Karpas-422 (cell line): ENCODE results near the gene ARID2. TPM values are rescaled to one million over a fixed set of nuclear protein-coding genes. Genes with fewer than 3 reads are reported as not detected.

Experiments used
- DNase-seq: peaks from one replicate; pipeline ENCODE4 v3.0.0-alpha.2; 2015
- H2AFZ ChIP-seq: fragments of 200-600 bp; sonication (generic); 2 replicates; pipeline ENCODE4 v1.6.1; 2014; ENCODE audit warnings: antibody characterized with exemption, low read length, mixed read lengths
- H3K27ac ChIP-seq: fragments of 200-600 bp; sonication (generic); 2 replicates; pipeline ENCODE4 v1.5.1; 2014; ENCODE audit warnings: mild to moderate bottlenecking, low read length, moderate library complexity
- H3K27me3 ChIP-seq: fragments of 200-600 bp; sonication (generic); 2 replicates; pipeline ENCODE4 v1.6.1; 2014; ENCODE audit warnings: low read length, mixed read lengths
- H3K36me3 ChIP-seq: fragments of 200-600 bp; sonication (generic); 2 replicates; pipeline ENCODE4 v1.6.1; 2014; ENCODE audit warnings: low read length, mixed read lengths; ENCODE audit not compliant: insufficient read depth
- H3K4me1 ChIP-seq: fragments of 200-600 bp; sonication (generic); 2 replicates; pipeline ENCODE4 v1.6.1; 2014; ENCODE audit warnings: mild to moderate bottlenecking, low read length, mixed read lengths
- H3K4me2 ChIP-seq: fragments of 200-600 bp; sonication (generic); 2 replicates; pipeline ENCODE4 v1.6.1; 2014; ENCODE audit warnings: low read length, low read depth, mild to moderate bottlenecking; ENCODE audit not compliant: poor library complexity, severe bottlenecking
- H3K4me3 ChIP-seq: fragments of 200-600 bp; sonication (generic); 2 replicates; pipeline ENCODE4 v1.5.1; 2014; ENCODE audit warnings: mild to moderate bottlenecking, antibody characterized with exemption, low read length, mixed read lengths
- H3K79me2 ChIP-seq: fragments of 200-600 bp; sonication (generic); 2 replicates; pipeline ENCODE4 v1.6.1; 2014; ENCODE audit warnings: mild to moderate bottlenecking, low read length, mixed read lengths
- H3K9ac ChIP-seq: fragments of 200-600 bp; sonication (generic); 2 replicates; pipeline ENCODE4 v1.6.0; 2014; ENCODE audit warnings: low read length
- H3K9me2 ChIP-seq: fragments of 200-600 bp; sonication (generic), shearing (Covaris generic); replicated peaks from 2 replicates; pipeline ENCODE4 v1.6.0; 2014; ENCODE audit warnings: mild to moderate bottlenecking, low read length, moderate library complexity; ENCODE audit not compliant: insufficient read depth
- H3K9me3 ChIP-seq: fragments of 300-700, 200-600 bp; sonication (generic); 2 replicates; pipeline ENCODE4 v1.6.1; 2014; ENCODE audit warnings: low read length, mixed read lengths
- H4K20me1 ChIP-seq: fragments of 200-600 bp; sonication (generic); 2 replicates; pipeline ENCODE4 v1.6.1; 2014; ENCODE audit warnings: mild to moderate bottlenecking, antibody characterized with exemption, low read length, low read depth; ENCODE audit not compliant: insufficient read depth
- total RNA-seq: library from RNA; depleted of rRNA; stranded (reverse); fragments of >200 nt; shearing (Covaris generic); gene quantifications from 2 replicates; pipeline ENCODE4 v1.2.3, GENCODE V29; 2014; ENCODE audit warnings: low replicate concordance; rRNA removed

Gene ARID2, protein sequence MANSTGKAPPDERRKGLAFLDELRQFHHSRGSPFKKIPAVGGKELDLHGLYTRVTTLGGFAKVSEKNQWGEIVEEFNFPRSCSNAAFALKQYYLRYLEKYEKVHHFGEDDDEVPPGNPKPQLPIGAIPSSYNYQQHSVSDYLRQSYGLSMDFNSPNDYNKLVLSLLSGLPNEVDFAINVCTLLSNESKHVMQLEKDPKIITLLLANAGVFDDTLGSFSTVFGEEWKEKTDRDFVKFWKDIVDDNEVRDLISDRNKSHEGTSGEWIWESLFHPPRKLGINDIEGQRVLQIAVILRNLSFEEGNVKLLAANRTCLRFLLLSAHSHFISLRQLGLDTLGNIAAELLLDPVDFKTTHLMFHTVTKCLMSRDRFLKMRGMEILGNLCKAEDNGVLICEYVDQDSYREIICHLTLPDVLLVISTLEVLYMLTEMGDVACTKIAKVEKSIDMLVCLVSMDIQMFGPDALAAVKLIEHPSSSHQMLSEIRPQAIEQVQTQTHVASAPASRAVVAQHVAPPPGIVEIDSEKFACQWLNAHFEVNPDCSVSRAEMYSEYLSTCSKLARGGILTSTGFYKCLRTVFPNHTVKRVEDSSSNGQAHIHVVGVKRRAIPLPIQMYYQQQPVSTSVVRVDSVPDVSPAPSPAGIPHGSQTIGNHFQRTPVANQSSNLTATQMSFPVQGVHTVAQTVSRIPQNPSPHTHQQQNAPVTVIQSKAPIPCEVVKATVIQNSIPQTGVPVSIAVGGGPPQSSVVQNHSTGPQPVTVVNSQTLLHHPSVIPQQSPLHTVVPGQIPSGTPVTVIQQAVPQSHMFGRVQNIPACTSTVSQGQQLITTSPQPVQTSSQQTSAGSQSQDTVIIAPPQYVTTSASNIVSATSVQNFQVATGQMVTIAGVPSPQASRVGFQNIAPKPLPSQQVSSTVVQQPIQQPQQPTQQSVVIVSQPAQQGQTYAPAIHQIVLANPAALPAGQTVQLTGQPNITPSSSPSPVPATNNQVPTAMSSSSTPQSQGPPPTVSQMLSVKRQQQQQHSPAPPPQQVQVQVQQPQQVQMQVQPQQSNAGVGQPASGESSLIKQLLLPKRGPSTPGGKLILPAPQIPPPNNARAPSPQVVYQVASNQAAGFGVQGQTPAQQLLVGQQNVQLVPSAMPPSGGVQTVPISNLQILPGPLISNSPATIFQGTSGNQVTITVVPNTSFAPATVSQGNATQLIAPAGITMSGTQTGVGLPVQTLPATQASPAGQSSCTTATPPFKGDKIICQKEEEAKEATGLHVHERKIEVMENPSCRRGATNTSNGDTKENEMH (N-terminal part only)
- total RNA-seq: 28.4 and 61.9 TPM in 2 replicates

DNA sequence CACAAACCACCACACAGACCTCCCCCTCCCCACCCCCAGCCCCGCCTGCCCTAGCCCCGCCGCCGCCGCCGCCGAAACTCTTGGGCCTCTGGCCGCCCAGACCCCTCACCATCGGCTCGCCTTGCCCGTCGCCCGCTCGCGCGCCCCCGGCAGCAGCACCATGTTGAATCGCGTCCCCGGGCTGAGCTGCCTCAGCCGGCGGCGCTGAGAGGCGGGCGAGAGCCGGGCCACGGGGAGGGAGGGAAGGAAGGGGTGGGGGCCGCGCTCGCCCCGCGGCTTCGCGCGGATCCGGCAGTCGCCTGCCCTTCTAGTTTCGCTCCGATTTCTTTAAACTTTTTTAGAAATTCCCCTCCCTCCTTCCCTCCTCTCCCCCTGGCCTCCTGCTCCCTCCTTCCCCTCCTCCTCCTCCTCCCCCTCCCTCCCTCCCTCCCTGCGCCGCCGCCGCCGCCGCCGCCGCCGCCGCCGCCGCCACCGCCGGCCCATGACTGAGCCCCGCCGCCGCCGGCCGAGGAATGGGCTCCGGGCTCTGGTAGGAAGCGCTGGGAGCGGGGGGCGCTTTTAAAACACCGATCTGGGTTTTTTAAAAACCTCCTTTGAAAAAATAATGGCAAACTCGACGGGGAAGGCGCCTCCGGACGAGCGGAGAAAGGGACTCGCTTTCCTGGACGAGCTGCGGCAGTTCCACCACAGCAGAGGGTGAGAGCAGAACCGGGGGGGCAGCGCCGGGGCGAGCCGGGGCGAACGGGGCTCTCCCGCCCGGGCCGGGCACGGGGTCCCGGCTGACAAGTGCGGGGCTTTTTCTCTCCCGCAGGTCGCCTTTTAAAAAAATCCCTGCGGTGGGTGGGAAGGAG lies at the start of gene ARID2:
ARID2 (plus strand) TSS at position 474 of the 851 bp plus-strand sequence; CDS start at position 605, 131 bp downstream.
- Histone ChIP-seq H3K4me2 (peak within 1 kb of the TSS; percentile 91), H3K9me2 (no peaks in the 10 kb centered on the region), H2AFZ (peak within 1 kb of the TSS; percentile 57; the same call in 1 of the 2 replicates), H3K9me3 (no peaks in the 10 kb centered on the region), H4K20me1 (no peaks in the 10 kb centered on the region), H3K27ac (peak within 1 kb of the TSS; percentile 95), H3K36me3 (peaks cover 18% of the 10 kb centered on the region), H3K27me3 (no peaks in the 10 kb centered on the region), H3K4me1 (peaks cover 44% of the 10 kb centered on the region), H3K79me2 (peaks cover 67% of the 10 kb centered on the region), H3K9ac (peak within 1 kb of the TSS; percentile 98), H3K4me3 (peak within 1 kb of the TSS; percentile 94)
- peak; percentile 91 for DNase-seq

DNA sequence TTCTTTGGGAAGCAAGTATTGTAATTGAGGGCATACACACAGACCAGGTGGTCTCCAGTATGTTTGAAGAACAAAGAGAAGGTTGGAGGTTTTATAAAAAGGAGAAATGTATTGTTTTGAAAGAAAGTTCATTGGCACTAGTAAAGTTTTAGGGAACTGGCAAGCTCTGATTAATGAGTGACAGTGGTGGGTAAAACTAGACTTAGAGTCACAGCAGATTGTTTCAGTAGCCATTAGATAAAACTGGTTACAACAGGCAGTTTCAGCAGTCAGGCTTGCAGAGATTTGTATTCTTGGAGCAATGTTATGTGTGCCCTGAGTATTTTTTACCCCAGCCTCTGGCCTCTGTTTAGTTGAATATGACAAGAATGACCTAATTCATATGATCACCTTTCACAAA lies 49.1 kb upstream of the ARID2 start:
- H3K9me3 ChIP-seq: no peaks in the 10 kb centered on the region
- DNase-seq: no peak
- no peak overlapping the region for H3K27ac ChIP-seq
- no peaks in the 10 kb centered on the region for H3K79me2 ChIP-seq
- H3K4me3 ChIP-seq: no peak overlapping the region
- H3K9me2 ChIP-seq: no peaks in the 10 kb centered on the region
- no peak overlapping the region for H2AFZ ChIP-seq
- no peaks in the 10 kb centered on the region for H3K36me3 ChIP-seq
- H3K27me3 ChIP-seq: no peaks in the 10 kb centered on the region
- H3K4me1 ChIP-seq: no peaks in the 10 kb centered on the region
- no peak overlapping the region for H3K9ac ChIP-seq
- no peaks in the 10 kb centered on the region for H4K20me1 ChIP-seq
- H3K4me2 ChIP-seq: no peak overlapping the region

DNA sequence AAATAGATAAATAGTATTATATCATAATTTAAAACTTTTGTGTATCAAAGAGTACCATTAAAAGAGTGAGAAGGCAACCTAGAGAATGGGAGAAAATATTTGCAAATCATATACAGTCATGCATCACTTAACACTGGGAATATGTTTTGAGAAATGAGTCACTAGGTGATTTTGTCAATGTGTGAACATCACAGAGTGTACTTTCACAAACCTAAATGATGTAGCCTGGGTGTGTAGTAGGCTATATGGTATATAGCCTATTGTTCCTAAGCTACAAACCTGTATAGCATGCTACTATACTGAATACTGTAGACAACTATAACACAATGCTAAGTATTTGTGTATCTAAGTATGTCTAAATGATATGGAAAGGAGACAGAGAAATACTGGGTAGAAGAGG lies 48.0 kb upstream of the ARID2 start:
- H3K4me2 ChIP-seq: no peak overlapping the region
- no peaks in the 10 kb centered on the region for H3K36me3 ChIP-seq
- H3K9me2 ChIP-seq: no peaks in the 10 kb centered on the region
- H3K4me3 ChIP-seq: no peak overlapping the region
- no peak for DNase-seq
- no peaks in the 10 kb centered on the region for H3K9me3 ChIP-seq
- H3K27ac ChIP-seq: no peak overlapping the region
- no peaks in the 10 kb centered on the region for H3K79me2 ChIP-seq
- no peak overlapping the region for H3K9ac ChIP-seq
- H2AFZ ChIP-seq: no peak overlapping the region
- no peaks in the 10 kb centered on the region for H3K27me3 ChIP-seq
- no peaks in the 10 kb centered on the region for H3K4me1 ChIP-seq
- H4K20me1 ChIP-seq: no peaks in the 10 kb centered on the region

DNA sequence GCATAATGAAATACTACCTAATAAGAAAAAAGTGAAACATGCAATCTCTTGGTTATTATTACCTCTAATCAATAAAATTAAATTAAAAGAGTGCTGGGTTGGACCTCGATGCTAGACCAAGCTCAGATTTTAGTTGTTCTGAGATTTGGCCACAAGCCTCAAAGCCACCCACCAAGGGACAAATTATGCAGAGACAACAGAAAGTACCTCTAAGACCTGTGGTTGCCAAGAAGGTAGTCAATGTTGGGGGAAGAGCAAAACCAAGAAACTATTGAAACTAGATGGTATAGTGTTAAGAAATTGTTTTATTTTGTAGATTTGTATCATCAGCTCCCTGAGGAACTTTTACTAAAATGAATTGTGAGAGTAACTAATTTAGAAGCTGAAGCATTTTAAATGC lies 43.8 kb upstream of the ARID2 start:
- Histone ChIP-seq H3K4me3 (no peak overlapping the region), H3K4me2 (no peak overlapping the region), H3K9ac (no peak overlapping the region), H3K27ac (no peak overlapping the region), H3K79me2 (no peaks in the 10 kb centered on the region), H4K20me1 (no peaks in the 10 kb centered on the region), H3K4me1 (no peaks in the 10 kb centered on the region), H3K36me3 (no peaks in the 10 kb centered on the region), H3K9me2 (no peaks in the 10 kb centered on the region), H3K9me3 (no peaks in the 10 kb centered on the region), H3K27me3 (no peaks in the 10 kb centered on the region), H2AFZ (no peak overlapping the region)
- no peak for DNase-seq

DNA sequence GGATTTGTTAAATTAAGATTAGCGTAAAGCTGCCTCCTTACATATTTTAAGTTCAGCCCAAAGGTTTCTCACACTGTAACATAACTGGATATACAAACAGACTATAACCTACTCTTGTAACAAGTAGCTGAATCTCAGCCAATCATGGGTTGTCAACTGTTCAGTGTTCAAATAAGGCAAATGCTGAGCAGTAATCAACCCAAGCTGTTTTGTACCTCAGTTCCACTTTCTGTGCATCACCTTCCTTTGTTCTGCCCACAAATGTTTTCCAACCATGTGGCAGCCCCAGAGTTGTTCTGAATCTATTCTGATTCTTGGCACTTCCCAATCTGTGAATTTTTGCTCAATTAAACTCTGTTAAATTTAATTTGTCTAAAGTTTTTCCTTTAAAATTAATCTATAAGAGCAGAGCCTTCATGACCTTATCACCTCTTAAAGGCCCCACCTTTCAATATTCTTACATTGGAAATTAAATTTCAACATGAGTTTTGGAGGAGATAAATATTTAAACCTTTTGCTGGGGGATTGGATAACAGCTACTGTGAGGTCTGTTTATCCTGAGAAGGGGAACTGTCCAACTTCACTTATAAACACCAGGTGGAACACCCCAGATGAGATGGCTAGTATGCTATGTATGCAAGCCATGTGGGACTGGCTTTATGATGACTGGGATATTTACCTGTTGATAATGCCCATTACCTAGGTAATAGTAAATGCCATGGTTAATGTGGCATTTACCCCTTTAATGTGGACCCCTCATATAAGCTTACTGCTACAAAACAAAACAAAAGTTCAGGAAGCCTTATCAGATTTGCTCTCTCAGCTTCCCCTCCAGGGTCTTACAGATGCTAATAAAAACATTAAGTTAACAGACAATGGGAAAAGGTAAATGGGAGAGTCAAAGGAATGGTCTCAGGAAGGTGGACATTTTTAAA lies 42.2 kb upstream of the ARID2 start:
- Histone ChIP-seq H3K27me3 (no peaks in the 10 kb centered on the region), H4K20me1 (no peaks in the 10 kb centered on the region)

DNA sequence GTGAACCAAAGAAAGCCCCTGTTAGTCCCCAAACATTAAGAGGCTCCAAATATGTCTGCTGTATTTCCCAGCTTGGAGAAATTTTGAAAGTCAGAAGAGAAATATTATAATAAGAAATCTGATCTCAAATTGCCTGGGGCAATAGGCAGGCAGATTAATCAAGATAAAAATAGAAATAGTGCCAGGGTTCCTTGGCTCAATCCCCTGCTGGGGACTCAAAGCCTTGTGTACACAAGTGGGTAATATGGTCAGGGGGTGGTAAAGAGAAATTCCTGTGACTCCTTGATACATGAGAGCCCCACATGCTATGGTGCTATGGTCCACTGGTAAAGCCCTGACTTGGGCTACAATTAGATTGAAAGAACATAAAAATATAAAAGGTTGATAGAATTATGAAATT lies 41.3 kb upstream of the ARID2 start:
- DNase-seq: no peak
- no peak overlapping the region for H3K27ac ChIP-seq

More for the DNA sequence above, 42.2 kb upstream of the ARID2 start:
- DNase-seq: no peak
- no peaks in the 10 kb centered on the region for H3K9me3 ChIP-seq
- H3K4me2 ChIP-seq: no peak overlapping the region
- H3K9me2 ChIP-seq: no peaks in the 10 kb centered on the region
- H3K36me3 ChIP-seq: no peaks in the 10 kb centered on the region
- H3K9ac ChIP-seq: no peak overlapping the region
- no peak overlapping the region for H3K4me3 ChIP-seq
- H3K4me1 ChIP-seq: no peaks in the 10 kb centered on the region
- no peak overlapping the region for H3K27ac ChIP-seq
- no peak overlapping the region for H2AFZ ChIP-seq
- H3K79me2 ChIP-seq: no peaks in the 10 kb centered on the region

DNA sequence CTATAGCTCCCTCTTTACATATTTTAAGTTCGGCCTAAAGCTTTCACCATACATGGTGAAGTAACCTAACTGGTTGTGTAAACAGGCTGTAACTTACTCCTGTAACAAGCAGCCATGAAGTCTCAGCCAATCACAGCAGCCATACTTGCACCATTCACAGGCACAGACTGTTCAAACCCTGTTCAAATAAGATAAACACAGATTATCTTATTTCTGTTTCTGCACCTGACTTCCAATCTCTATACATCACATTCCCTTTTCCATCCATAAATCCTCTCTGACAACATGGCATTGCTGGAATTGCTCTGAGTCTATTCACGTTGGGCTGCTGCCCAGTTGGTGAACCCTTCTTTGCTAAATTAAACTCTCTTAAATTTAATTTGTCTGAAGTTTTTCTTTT lies 34.5 kb upstream of the ARID2 start:
- H3K27ac ChIP-seq: no peak overlapping the region
- H3K9ac ChIP-seq: no peak overlapping the region
- no peaks in the 10 kb centered on the region for H3K9me2 ChIP-seq
- no peaks in the 10 kb centered on the region for H3K4me1 ChIP-seq
- no peak overlapping the region for H3K4me2 ChIP-seq
- H2AFZ ChIP-seq: no peak overlapping the region
- no peaks in the 10 kb centered on the region for H3K27me3 ChIP-seq
- H3K79me2 ChIP-seq: no peaks in the 10 kb centered on the region
- no peak for DNase-seq
- H4K20me1 ChIP-seq: no peaks in the 10 kb centered on the region
- no peak overlapping the region for H3K4me3 ChIP-seq
- no peaks in the 10 kb centered on the region for H3K36me3 ChIP-seq
- no peaks in the 10 kb centered on the region for H3K9me3 ChIP-seq

More for the DNA sequence above, 41.3 kb upstream of the ARID2 start:
- H3K9me3 ChIP-seq: no peaks in the 10 kb centered on the region
- no peak overlapping the region for H3K9ac ChIP-seq
- no peaks in the 10 kb centered on the region for H3K27me3 ChIP-seq
- no peaks in the 10 kb centered on the region for H3K36me3 ChIP-seq
- H4K20me1 ChIP-seq: no peaks in the 10 kb centered on the region
- H2AFZ ChIP-seq: no peak overlapping the region
- H3K4me1 ChIP-seq: no peaks in the 10 kb centered on the region
- H3K4me3 ChIP-seq: no peak overlapping the region
- no peak overlapping the region for H3K4me2 ChIP-seq
- H3K9me2 ChIP-seq: no peaks in the 10 kb centered on the region
- no peaks in the 10 kb centered on the region for H3K79me2 ChIP-seq
